GM19043 (cell line): Measurements from ENCODE around the gene NECAP2.
"Not testable (repeated sequence)": the region's sequence is repeated elsewhere in the genome, so short reads cannot be mapped to it uniquely, and the experiment has no call there.

Source experiments
- ATAC-seq: cut with Tn5 transposase; IDR thresholded peaks from one replicate; pipeline ENCODE4 v1.9.1; 2021; ENCODE audit warnings: low read depth; ENCODE audit not compliant: unreplicated experiment

Gene NECAP2

DNA sequence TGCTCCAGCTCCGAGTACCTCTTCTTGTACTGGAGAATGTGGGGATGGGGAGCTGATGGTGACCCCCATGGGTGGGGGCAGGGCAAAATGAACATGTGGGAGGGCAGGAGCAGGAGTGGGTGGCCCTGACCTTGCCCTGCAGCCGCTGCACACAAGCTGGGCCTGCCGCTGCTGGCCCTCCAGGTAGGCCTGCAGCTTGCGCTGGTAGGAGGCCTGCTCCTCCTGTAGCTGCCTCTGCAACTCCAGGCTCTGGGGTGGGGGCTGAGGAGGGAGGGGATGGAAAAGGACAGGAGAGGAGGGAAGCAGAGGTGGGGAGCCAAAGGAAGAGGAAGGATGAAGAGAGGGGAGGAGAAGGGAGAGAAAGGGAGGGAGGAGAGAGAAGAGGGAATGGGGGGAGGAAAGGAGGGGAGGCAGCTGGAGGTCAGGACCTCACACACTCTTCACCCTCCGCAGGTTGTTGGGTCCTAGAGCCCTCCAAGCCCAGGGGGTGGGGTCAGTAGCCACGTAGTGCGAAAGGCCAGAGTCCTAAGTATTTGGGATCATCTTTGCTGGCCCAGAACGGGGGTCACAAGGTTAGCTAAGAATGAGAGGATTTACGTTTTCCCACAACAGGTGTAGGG lies 50.6 kb downstream of the NECAP2 start:
- no peak for ATAC-seq

DNA sequence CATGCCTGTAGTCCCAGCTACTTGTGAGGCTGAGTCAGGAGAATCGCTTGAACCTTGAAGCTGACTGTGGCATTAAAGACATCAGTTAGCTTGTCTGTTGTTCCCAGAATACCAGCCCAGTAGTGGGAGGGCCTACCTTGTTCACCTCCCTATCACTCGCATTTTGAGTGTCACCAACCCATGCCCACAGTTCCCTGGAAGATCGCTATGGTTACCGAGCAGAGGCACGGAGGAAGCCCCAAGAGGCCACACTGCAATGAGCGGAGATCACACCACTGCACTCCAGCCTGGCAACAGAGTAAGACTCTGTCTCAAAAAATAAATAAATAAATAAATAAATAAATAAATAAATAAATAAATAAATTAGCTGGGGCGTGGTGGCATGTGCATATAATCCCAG lies 52.4 kb downstream of the NECAP2 start:
- ATAC-seq, result not testable (repeated sequence)

DNA sequence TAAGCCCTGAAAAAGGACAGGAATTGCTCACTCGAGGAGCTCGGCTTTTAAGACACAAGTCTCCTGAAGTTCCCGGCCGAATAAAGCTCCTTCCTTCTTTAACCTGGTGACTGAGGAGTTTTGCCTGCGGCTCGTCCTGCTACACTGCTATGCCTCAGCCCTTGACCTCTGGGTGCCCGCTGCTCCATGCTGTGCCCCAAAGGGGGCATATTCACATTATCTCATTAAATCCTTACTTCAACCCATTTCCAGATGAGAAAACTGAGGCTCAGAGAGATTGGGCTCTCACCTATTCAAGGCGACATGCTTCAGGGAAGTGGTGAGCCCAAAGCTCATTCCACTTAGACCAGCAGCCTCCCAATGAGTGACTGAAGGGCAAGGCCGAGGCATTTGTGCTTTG lies 53.2 kb downstream of the NECAP2 start:
- not testable (repeated sequence) for ATAC-seq

DNA sequence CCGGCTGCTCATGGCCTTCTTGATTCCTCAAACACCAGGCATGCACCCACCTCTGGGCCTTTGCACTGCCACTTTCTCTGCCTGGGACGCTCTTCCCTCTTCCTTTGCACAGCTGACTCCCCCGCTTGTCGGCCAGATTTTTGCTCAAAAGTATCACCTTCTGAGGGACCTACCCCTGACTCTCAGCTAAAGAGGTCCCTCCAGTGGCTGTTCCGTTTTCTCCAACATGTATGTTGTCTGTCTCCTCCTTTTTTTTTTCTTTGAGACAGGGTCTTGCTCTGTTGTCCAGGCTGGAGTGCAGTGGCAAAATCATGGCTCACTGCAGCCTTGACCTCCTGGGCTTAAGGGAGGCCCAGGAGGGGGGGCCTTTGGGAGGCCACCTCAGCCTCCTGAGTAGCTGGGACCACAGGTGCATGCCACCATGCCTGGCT lies 57.0 kb downstream of the NECAP2 start:
- not testable (repeated sequence) for ATAC-seq

DNA sequence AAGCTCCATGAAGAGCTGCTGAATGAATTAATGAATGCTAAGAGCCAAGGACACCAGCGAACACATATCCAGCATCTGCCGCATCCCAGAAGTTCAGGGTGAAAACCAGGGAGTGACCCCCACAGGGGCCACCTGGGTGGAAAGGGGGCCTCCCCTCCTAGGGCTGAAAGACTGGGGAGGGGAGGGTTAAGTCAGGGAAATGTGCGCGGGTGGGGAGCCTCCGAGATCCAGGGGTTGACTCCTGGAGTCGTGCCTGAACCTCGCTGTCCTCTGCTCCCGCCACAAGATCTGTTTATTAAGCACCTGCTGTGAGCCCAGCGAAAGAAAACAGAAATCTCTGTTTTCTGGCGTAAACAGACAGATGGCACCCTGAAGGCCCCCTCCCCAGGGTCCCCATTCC lies 57.5 kb downstream of the NECAP2 start:
- not testable (repeated sequence) for ATAC-seq

DNA sequence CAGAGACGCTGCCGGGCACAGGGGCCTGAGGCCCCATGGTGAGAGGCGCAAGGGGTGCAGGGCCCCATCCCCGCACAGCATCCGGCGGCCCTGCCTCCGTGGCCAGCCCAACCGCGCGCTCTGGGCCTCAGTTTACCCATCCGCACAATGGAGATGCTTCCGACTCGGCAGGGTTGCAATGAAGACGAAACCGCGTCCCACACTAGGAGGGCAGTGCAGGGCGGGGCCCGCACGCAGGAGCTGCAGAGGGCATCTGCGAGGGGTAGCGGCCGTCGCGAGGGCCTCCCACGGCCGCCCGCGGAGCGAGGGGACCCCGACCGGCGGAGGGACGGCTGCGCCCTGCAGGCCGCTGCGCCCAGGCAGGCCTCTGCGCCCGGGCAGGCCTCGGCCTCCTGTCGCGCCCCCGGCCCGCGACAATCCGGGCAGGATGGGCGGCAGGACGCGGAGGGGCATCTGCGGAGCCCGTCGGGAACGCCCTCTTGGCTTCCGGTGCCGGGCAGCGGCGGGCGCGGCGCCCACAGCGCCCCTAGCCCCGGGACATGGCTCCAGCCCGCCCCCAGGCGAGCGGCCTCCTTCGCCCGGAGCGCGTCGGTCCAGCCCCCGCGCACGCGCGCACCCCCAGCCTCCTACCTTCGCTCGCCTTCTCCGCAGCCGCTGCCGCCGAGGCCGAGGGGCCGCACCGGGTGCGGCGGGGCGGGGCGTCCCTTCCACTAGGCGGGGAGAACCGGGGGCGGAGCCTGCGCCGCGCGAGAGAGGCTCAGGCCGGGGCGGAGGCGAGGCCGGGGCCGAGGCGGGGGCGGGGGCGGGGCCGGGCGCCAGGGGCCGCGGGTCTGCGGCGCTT lies 58.3 kb downstream of the NECAP2 start:
- ATAC-seq, result peak; percentile 75

DNA sequence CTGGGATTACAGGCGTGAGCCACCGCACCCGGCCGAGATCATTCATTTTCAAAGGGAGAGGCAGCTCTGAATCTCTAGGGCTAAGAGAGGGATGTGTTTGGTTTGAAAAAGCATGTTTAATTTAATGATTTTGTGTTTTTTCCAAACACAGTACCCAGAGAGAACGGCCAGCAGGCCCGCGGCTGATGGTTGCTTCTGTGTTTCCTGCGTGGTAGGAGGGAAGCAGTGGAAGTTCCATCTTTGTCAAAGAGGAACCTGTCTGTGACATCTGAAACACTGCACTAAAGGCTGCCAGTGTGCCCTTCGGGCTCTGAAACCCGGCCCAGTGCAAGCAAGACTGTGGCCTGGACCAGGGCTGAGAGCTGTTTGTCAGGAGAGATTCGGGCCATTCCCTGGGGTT lies 59.9 kb downstream of the NECAP2 start:
- not testable (repeated sequence) for ATAC-seq

DNA sequence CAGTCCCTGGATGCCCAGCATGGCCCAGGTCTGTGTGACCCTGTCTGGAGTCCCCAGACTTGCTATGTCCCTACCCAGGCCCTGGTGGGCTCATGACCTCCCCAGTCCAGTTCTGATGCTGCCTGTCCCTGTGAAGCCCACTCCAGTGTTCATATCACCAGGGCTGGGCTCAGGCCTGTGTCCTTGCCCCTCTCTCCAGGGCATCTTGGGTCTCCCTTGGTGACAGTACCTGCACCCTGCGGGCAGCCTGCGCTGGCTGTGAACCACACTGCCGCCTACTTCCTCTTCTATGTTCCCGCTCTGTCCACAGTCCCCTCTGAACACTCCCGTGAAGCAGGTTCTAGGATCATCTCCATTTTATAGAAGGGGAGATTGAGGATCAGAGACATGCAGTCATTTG lies 60.5 kb downstream of the NECAP2 start:
- ATAC-seq, result not testable (repeated sequence)

DNA sequence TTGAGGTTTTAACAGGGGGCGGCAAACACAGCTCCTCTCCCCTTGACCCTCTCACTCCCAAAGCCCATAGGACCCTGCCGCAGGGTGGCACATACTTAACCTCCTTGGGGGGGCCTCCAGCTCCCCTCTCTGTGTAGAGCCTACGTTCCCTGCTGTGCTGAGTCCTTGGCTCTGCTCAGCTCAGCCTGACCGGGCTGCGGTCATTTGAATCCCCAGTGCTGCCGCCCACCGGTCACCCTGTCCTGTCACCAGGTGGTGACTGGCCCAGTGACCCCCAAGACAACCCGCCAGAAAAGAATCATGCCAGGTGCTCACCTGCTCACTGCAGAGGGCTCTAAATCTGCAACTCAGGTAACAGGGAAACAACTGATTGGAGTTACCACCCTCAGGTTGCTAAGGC lies 60.9 kb downstream of the NECAP2 start:
- not testable (repeated sequence) for ATAC-seq

DNA sequence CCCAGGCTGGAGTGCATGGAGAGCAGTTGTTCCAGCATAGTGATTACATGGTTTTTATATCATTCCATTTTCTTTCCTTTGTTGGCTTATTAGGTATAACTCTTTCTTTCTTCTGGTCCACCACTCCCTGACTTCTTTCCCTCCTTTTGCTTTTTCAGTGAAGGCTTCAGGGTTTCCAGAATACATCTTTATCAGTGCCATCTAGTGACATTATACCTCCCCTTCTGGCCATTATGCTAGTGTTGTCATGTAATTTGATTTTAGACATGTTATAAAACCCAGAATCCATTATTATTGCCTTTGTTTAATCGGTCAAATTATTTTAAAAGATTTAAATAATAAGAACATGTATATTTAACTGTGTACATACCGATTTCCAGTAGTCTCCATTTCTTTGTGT lies 63.0 kb downstream of the NECAP2 start:
- no peak for ATAC-seq

DNA sequence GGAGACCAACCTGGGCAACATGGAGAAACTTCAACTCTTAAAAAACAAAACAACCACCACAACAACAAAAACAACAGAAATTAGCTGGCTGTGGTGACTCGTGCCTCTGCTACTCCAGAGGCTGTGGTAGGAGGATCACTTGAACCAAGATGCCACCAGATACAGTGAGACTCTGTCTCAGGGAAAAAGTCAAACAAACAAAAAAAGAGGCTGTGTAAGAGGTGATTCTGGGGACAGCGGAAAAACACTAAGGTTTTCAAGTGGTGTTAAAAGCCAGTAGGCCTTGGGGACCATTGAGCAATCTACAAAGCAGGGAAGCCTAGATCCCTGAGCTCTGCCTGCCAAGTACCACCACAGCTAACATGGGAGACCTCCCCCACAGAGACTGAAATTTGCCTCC lies 65.3 kb downstream of the NECAP2 start:
- ATAC-seq, result not testable (repeated sequence)

DNA sequence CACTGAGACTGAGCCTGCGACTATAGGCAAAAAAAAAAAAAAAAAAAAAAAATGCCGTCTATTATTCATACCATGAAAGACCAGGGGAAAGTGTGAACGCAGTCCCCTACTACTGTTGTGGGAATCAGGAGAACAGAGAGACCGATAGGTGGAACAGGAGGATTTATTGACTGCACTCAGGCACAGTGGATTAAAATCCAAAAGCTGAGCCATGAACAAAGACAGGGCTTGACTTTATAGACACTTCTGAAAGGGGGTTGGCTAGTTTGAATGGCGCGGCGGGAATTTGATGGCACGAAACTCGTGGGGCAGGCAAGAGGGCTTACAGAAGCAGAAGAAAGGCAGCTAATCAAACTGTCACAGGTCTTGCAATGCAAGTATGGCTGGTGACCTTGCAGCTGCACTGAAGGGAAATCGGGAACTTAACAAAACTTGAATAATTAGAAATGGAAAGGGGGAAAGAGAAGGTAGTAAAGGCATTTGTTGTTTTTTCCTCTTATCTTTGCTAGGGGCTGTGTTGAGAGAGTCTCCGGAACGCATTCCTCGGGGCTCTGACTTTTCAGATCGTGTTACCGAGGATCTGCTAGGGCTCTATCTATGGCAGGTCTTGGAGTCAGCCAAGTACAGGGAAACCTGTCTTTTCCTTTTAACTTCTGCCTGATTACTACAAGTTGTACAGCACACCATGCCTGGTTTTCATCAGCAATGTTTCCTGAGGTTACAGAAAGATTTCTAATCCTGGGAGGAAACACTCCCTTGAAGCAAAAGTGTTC lies 66.0 kb downstream of the NECAP2 start:
- ATAC-seq, result not testable (repeated sequence)

DNA sequence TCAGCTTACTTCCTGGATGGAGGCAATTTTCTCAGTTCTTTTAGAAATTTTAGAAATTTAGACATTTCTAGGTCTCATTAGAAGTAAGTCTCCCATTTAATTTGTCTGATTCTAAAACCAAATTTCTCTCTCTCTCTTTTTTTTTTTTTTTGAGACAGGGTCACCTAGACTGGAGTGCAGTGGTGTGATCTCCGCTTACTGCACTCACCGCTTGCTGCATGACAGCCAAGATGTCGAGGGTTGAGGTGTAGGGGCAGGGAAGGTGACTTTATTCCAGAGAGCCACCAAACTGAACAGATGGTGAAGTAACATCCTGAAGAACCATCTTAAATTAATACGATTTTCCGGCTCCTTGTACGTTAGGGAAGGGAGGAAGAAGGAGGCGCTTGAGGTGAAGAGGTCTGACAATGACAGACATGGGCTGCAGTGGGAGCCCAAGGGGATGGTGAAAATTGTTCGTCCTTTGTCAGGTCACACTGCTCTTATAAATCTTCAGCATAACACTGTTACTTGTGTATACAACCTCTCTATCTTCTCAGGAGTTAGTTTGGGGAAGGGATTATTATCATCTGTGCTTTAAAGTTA lies 68.4 kb downstream of the NECAP2 start:
- ATAC-seq, result not testable (repeated sequence)
